Heart right ventricle (tissue), 16 donors: ENCODE results near the gene AVPR2. TPM values are rescaled to one million over a fixed set of nuclear protein-coding genes. Genes with fewer than 3 reads are reported as not detected.

Experiments used
- ATAC-seq, 8 donors: fragments of 200-7000 bp; cut with Tn5 transposase; one replicate each; pipeline ENCODE4 v1.9.1; 2020; ENCODE audit warnings: mild to moderate bottlenecking in 8 of 8, moderate library complexity in 8 of 8, moderate number of reproducible peaks in 1 of 8
- DNase-seq, 2 donors: peaks; one replicate each; pipeline ENCODE4 v3.0.0-alpha.2; 2020
- H3K27ac ChIP-seq, 10 donors: fragments of 200-600 bp; sonication (generic) in 2 of 10; one replicate each; pipeline versions ENCODE4 v1.5.0 to v1.8.0; 2020 to 2022; ENCODE audit warnings: mild to moderate bottlenecking in 3 of 10
- H3K27me3 ChIP-seq, 7 donors: fragments of 200-600 bp; one replicate each; pipeline ENCODE4 v1.8.0; 2021 to 2022; ENCODE audit warnings: mild to moderate bottlenecking in 2 of 7
- H3K36me3 ChIP-seq, 9 donors: fragments of 200-600 bp; sonication (generic) in 1 of 9; one replicate each; pipeline versions ENCODE4 v1.5.0 to v1.8.0; 2020 to 2022; ENCODE audit warnings: mild to moderate bottlenecking in 2 of 9
- H3K4me1 ChIP-seq, 9 donors: fragments of 200-600 bp; sonication (generic) in 1 of 9; one replicate each; pipeline versions ENCODE4 v1.5.0 to v1.8.0; 2020 to 2022; ENCODE audit warnings: mild to moderate bottlenecking in 4 of 9
- H3K4me3 ChIP-seq, 10 donors: fragments of 200-600 bp; sonication (generic) in 2 of 10; one replicate each; pipeline versions ENCODE4 v1.5.0 to v1.8.0; 2020 to 2022; ENCODE audit warnings: mild to moderate bottlenecking in 7 of 10, moderate library complexity in 2 of 10
- H3K9me3 ChIP-seq, 11 donors: fragments of 200-600 bp in 10 of 11; sonication (generic) in 2 of 11; one replicate each; pipeline versions ENCODE4 v1.5.0 to v1.8.0; 2013 to 2022; ENCODE audit warnings: mild to moderate bottlenecking in 2 of 11, control low read depth in 1 of 11, moderate library complexity in 1 of 11
- CTCF ChIP-seq, 9 donors: fragments of 200-600 bp; sonication (generic) in 2 of 9; IDR thresholded peaks; one replicate each; pipeline versions ENCODE4 v1.5.0 to v1.8.0; 2021 to 2022; ENCODE audit warnings: antibody characterized with exemption in 9 of 9, mild to moderate bottlenecking in 5 of 9, moderate library complexity in 1 of 9
- WGBS, 2 donors: extraction: QIAGEN DNeasy Blood & Tissue Kit; methylation state at CpG; one replicate each; pipeline ENCODE4 v1.1.7; 2013; ENCODE audit warnings: inconsistent platforms in 1 of 2; 5-methylcytosine and 5-hydroxymethylcytosine counted together
- intact Hi-C, 10 donors: fragments of 100-400 bp; cut with DNase I; formaldehyde crosslinking; loops; one replicate each; pipeline versions ENCODE4 v1.11.1 to v1.14.2; 2022
- polyA plus RNA-seq, 2 donors: library from polyadenylated mRNA; stranded (reverse); fragments of 200-250 nt; gene quantifications; one replicate each; pipeline ENCODE4 v1.2.3, GENCODE V29; 2013
- total RNA-seq, 10 donors: library from RNA; stranded (reverse); fragmentation: NEBNext Ultra II Directional in 3 of 10; extraction: Animal tissue kit (Norgen Biotek cat#: 25700) in 3 of 10; gene quantifications; one replicate each; pipeline versions ENCODE4 v1.2.1 to v1.2.4, GENCODE V29; 2021 to 2023
- donor health status: Arrhythmogenic right ventricular cardiomyopathy.
- donor health status: ischemic (EF 13 %, LVEDD 7.1; RV severe dilation, severe dysfunction).
- donor health status: healthy with polysubstance abuse.
- donor health status: DM: no; HTN: yes; CAD: no.
- donor health status: DM: no; HTN: no; CAD: no.
- donor health status: ischemic (EF 25% LVEDD 6.9; RV normal size, moderate dysfunction).
- donor health status: ischemic (EF 25% LVEDD 5.7; RV mildly dilated, moderate dysfunction).
- donor health status: healthy.
- donor health status: DM: yes; HTN: yes; CAD: no.
- donor health status: Ischemic cardiomyopathy.
- donor health status: ischemic (EF 35%, LVEDD 5.7; RV mildly dilated, moderate dysfunction).
- donor health status: nonischemic (EF 11% LVEDD 7.7; RV severe dilation, severe dysfunction).
- donor health status: DM: yes; HTN: yes; CAD: no.
- donor health status: PGD.
- donor health status: ischemic (EF 29% LVEDD 5.4; RV normal size, mild dysfunction).
- donor health status: nonischemic (EF 23%, LVEDD 6.1; RV moderate dilation, normal function).

Gene AVPR2
- total and polyA plus RNA-seq, 12 donors, result 1.4 to 8.9 (median 2.4) TPM

GRCh38 chrX:153944140-153944799, 39.8 kb downstream of the AVPR2 start, which contains the start of gene RENBP:
RENBP (minus strand) TSS chrX:153944643; CDS start chrX:153944610, 33 bp downstream.
- H3K9me3 ChIP-seq, result no peaks in the 10 kb centered on the region
- peak within 1 kb of the TSS in 6 of 10 donors; percentile 15 to 82 (median 37) for H3K27ac ChIP-seq
- H3K4me1 ChIP-seq, result peaks cover 0 to 46% (median 11%) of the 10 kb centered on the region in 9 donors
- ATAC-seq (peak; percentile 18 to 66 (median 46)), DNase-seq (peak; percentile 39 to 64)
- intact Hi-C loops, result loop anchor here in 1 of 10 donors (10.0 kb wide), 1 partner anchor 149 kb away; the partner anchor contains the start of genes IDH3G and SSR4
- no peak for TF ChIP-seq CTCF (IDR thresholded peaks at IDR 0.05)
- peaks cover 0 to 14% (median 0%) of the 10 kb centered on the region in 9 donors for H3K36me3 ChIP-seq
- peak within 1 kb of the TSS in 9 of 10 donors; percentile 16 to 54 (median 42) for H3K4me3 ChIP-seq
- H3K27me3 ChIP-seq, result peaks cover 0 to 53% (median 0%) of the 10 kb centered on the region in 7 donors
- WGBS, 2 donors, result 13 to 23% methylated on average over 26 to 29 of the region's 31 CpGs

GRCh38 chrX:153944800-153945150, 40.3 kb downstream of the AVPR2 start:
- peaks cover 0 to 53% (median 0%) of the 10 kb centered on the region in 7 donors for H3K27me3 ChIP-seq
- ATAC-seq (peak in 3 of 8 donors; percentile 5 to 12 (median 8)), DNase-seq (no peak)
- WGBS, 2 donors, result 46 to 54% methylated on average over 6 of the region's 6 CpGs
- peak overlapping the region in 6 of 10 donors; percentile 15 to 82 (median 30) for H3K27ac ChIP-seq
- peaks cover 0 to 19% (median 0%) of the 10 kb centered on the region in 9 donors for H3K36me3 ChIP-seq
- H3K9me3 ChIP-seq, result no peaks in the 10 kb centered on the region
- no peak for TF ChIP-seq CTCF (IDR thresholded peaks at IDR 0.05)
- H3K4me3 ChIP-seq, result peak overlapping the region in 9 of 10 donors; percentile 16 to 54 (median 42)
- peaks cover 0 to 51% (median 11%) of the 10 kb centered on the region in 9 donors for H3K4me1 ChIP-seq
- intact Hi-C loops, result loop anchor here in 2 of 10 donors (5.0 to 10.0 kb wide), 2 partner anchors 150 to 182 kb away; partner anchors contain the start of genes IDH3G (in 1 of the 2), PLXNB3 (in 1 of the 2) and SSR4 (in 1 of the 2)

- WGBS, 2 donors, result 82 to 85% methylated on average over 22 to 24 of the region's 24 CpGs
- ATAC-seq (no peak), DNase-seq (no peak)
- peaks cover 0 to 48% (median 11%) of the 10 kb centered on the region in 9 donors for H3K4me1 ChIP-seq
- H3K27ac ChIP-seq, result peak overlapping the region in 2 of 10 donors; percentile 70 to 78
- H3K27me3 ChIP-seq, result peaks cover 0 to 38% (median 0%) of the 10 kb centered on the region in 7 donors
- no peak for TF ChIP-seq CTCF (IDR thresholded peaks at IDR 0.05)
- H3K36me3 ChIP-seq, result peaks cover 0 to 34% (median 0%) of the 10 kb centered on the region in 9 donors
- H3K9me3 ChIP-seq, result no peaks in the 10 kb centered on the region
- H3K4me3 ChIP-seq, result no peak overlapping the region
- intact Hi-C loops, result loop anchor here in 2 of 10 donors (5.0 to 10.0 kb wide), 2 partner anchors 151 to 184 kb away; partner anchors contain the start of genes IDH3G (in 1 of the 2), PLXNB3 (in 1 of the 2) and SSR4 (in 1 of the 2)
These were observed 41.8 kb downstream of the AVPR2 start for GRCh38 chrX:153945956-153946943.
